GM12872 (cell line): ENCODE results near the gene SPEN.

Source experiments
- CTCF ChIP-seq: IDR thresholded peaks from 3 replicates; pipeline ENCODE4 v1.5.1; 2011; ENCODE audit warnings: low read depth, mild to moderate bottlenecking, low read length, moderate library complexity; ENCODE audit not compliant: insufficient read depth

The SPEN gene

GRCh38 chr1:15852828-15853302 is 5.4 kb downstream of the SPEN start:
- TF ChIP-seq CTCF: no peak

GRCh38 chr1:15856888-15857287 is 9.4 kb downstream of the SPEN start:
- TF ChIP-seq CTCF: no peak

GRCh38 chr1:15858069-15858670 is 10.7 kb downstream of the SPEN start:
- TF ChIP-seq CTCF: no peak

GRCh38 chr1:15858672-15859372 is 11.3 kb downstream of the SPEN start:
- TF ChIP-seq CTCF: no peak

GRCh38 chr1:15863156-15863901 is 15.8 kb downstream of the SPEN start:
- no peak for TF ChIP-seq CTCF

GRCh38 chr1:15866721-15867201 is 19.3 kb downstream of the SPEN start:
- TF ChIP-seq CTCF: no peak

- TF ChIP-seq CTCF: no peak
Measured at GRCh38 chr1:15867288-15867687, 19.8 kb downstream of the SPEN start.
